Activated effector memory CD4-positive, alpha-beta T cell treated with Interleukin-2 at 50 U/mL for 16 hours (primary cell): Measurements from ENCODE around the gene GDPGP1.
"Not testable (repeated sequence)": the region's sequence is repeated elsewhere in the genome, so short reads cannot be mapped to it uniquely, and the experiment has no call there.

Experiments
- DNase-seq: peaks from one replicate; pipeline ENCODE4 v3.0.0-alpha.2; 2020

GDPGP1 gene

GRCh38 chr15:90227336-90227735 lies 6.7 kb upstream of the GDPGP1 start:
- no peak for DNase-seq

GRCh38 chr15:90227816-90228772 lies 5.9 kb upstream of the GDPGP1 start:
- DNase-seq: no peak

- DNase-seq: no peak
These were observed 5.0 kb upstream of the GDPGP1 start for GRCh38 chr15:90228960-90229359.

GRCh38 chr15:90230071-90230494 lies 3.9 kb upstream of the GDPGP1 start:
- DNase-seq: no peak

GRCh38 chr15:90230610-90231009 lies 3.4 kb upstream of the GDPGP1 start:
- DNase-seq: no peak

- peak; percentile 76 for DNase-seq
These were observed 2.7 kb upstream of the GDPGP1 start for GRCh38 chr15:90231028-90232017.

- no peak for DNase-seq
These were observed 1.8 kb upstream of the GDPGP1 start for GRCh38 chr15:90232196-90232595.

GRCh38 chr15:90232941-90233386 lies 1.0 kb upstream of the GDPGP1 start:
- DNase-seq: no peak

GRCh38 chr15:90233387-90234095 lies 468 bp upstream of the GDPGP1 start, which contains the start of gene CIB1:
CIB1 (minus strand) TSS chr15:90233941; CDS start chr15:90233885, 56 bp downstream.
- peak; percentile 95 for DNase-seq

- no peak for DNase-seq
These were observed 5.4 kb downstream of the GDPGP1 start for GRCh38 chr15:90239371-90239770.

- DNase-seq: no peak
These were observed 6.8 kb downstream of the GDPGP1 start for GRCh38 chr15:90240856-90241255.

- no peak for DNase-seq
These were observed 7.6 kb downstream of the GDPGP1 start for GRCh38 chr15:90241343-90242192.

- DNase-seq: no peak
These were observed 10.1 kb downstream of the GDPGP1 start for GRCh38 chr15:90243943-90244639.

GRCh38 chr15:90248789-90249202 lies 14.8 kb downstream of the GDPGP1 start:
- no peak for DNase-seq

GRCh38 chr15:90249203-90249863 lies 15.3 kb downstream of the GDPGP1 start, which contains the start of gene TTLL13:
TTLL13 (plus strand) TSS chr15:90249556; CDS start chr15:90250631, 1,075 bp downstream.
- DNase-seq: peak; percentile 46

- no peak for DNase-seq
These were observed 23.8 kb downstream of the GDPGP1 start for GRCh38 chr15:90257776-90258175.

- no peak for DNase-seq
These were observed 25.5 kb downstream of the GDPGP1 start for GRCh38 chr15:90259524-90259923.

GRCh38 chr15:90260731-90261130 lies 26.7 kb downstream of the GDPGP1 start:
- DNase-seq: not testable (repeated sequence)

- DNase-seq: no peak
These were observed 27.8 kb downstream of the GDPGP1 start for GRCh38 chr15:90261811-90262210.

- no peak for DNase-seq
These were observed 28.4 kb downstream of the GDPGP1 start for GRCh38 chr15:90262426-90262825.
